CD14-positive monocyte (primary cell): ENCODE measurements around the gene PTGES3L. TPM values are rescaled to one million over a fixed set of nuclear protein-coding genes. Genes with fewer than 3 reads are reported as not detected.
A peak's percentile ranks its signal among the peaks of the same experiment; 100 is the strongest.
"Not testable (repeated sequence)": the region's sequence is repeated elsewhere in the genome, so short reads cannot be mapped to it uniquely, and the experiment has no call there.

ENCODE experiments used
- DNase-seq, 3 donors: peaks; one replicate each; pipeline ENCODE4 v3.0.0-alpha.2; 2011 to 2022
- H2AFZ ChIP-seq: 2 replicates; pipeline ENCODE4 v1.6.0; 2012; ENCODE audit warnings: mild to moderate bottlenecking, low read depth, low read length, inconsistent platforms; ENCODE audit not compliant: insufficient read depth, poor library complexity, severe bottlenecking
- H3K27ac ChIP-seq, 2 donors: 1 replicate in 1 of 2; 2 replicates in 1 of 2; pipeline ENCODE4 v1.5.1; 2012 to 2013; ENCODE audit warnings: low read length in 2 of 2, control low read depth in 1 of 2, inconsistent platforms in 1 of 2, low read depth in 1 of 2, mild to moderate bottlenecking in 1 of 2
- H3K27me3 ChIP-seq, 2 donors: one replicate each; pipeline versions ENCODE4 v1.6.0 to v1.6.1; 2011 to 2013; ENCODE audit warnings: low read length in 2 of 2; ENCODE audit not compliant: control insufficient read depth in 2 of 2, insufficient read depth in 2 of 2
- H3K36me3 ChIP-seq, 2 donors: replicated peaks in 1 of 2; 1 replicate in 1 of 2; 2 replicates in 1 of 2; pipeline versions ENCODE4 v1.5.1 to v1.6.1; 2012 to 2013; ENCODE audit warnings: low read length in 2 of 2, control low read depth in 1 of 2, inconsistent platforms in 1 of 2, mild to moderate bottlenecking in 1 of 2; ENCODE audit not compliant: insufficient read depth in 2 of 2, control insufficient read depth in 1 of 2
- H3K4me1 ChIP-seq, 2 donors: 1 replicate in 1 of 2; 2 replicates in 1 of 2; pipeline versions ENCODE4 v1.5.1 to v1.6.1; 2012 to 2013; ENCODE audit warnings: low read length in 2 of 2, control low read depth in 1 of 2, inconsistent platforms in 1 of 2, mild to moderate bottlenecking in 1 of 2, moderate library complexity in 1 of 2; ENCODE audit not compliant: insufficient read depth in 2 of 2, control insufficient read depth in 1 of 2
- H3K4me2 ChIP-seq: replicated peaks from 2 replicates; pipeline ENCODE3; 2012; ENCODE audit warnings: low read length, moderate library complexity, mild to moderate bottlenecking; ENCODE audit not compliant: poor library complexity, severe bottlenecking; ENCODE audit errors: extremely low read depth
- H3K4me3 ChIP-seq, 3 experiments: fragments of 200-600 bp in 1 of 3; sonication (generic) in 1 of 3; replicated peaks in 1 of 3; 1 replicate in 2 of 3; 2 replicates in 1 of 3; pipeline ENCODE4 v1.5.1; 2011 to 2013; ENCODE audit warnings: low read length in 3 of 3, mild to moderate bottlenecking in 3 of 3, control low read depth in 2 of 3, low read depth in 2 of 3, inconsistent platforms in 1 of 3, moderate library complexity in 1 of 3
- H3K79me2 ChIP-seq: 2 replicates; pipeline ENCODE4 v1.6.0; 2012; ENCODE audit warnings: mild to moderate bottlenecking, control low read depth, inconsistent platforms, low read length, moderate library complexity; ENCODE audit not compliant: insufficient read depth
- H3K9ac ChIP-seq: 2 replicates; pipeline ENCODE4 v1.6.0; 2017; ENCODE audit warnings: low read length, mild to moderate bottlenecking; ENCODE audit not compliant: insufficient read depth, poor library complexity, severe bottlenecking
- H3K9me3 ChIP-seq, 2 donors: replicated peaks in 1 of 2; 1 replicate in 1 of 2; 2 replicates in 1 of 2; pipeline versions ENCODE4 v1.5.1 to v1.6.1; 2012 to 2013; ENCODE audit warnings: low read length in 2 of 2, control low read depth in 1 of 2; ENCODE audit not compliant: control insufficient read depth in 1 of 2, insufficient read depth in 1 of 2
- H4K20me1 ChIP-seq: 2 replicates; pipeline ENCODE4 v1.6.0; 2012; ENCODE audit warnings: mild to moderate bottlenecking, low read length, control low read depth, moderate library complexity; ENCODE audit not compliant: insufficient read depth
- H3K27ac Mint-ChIP-seq, 7 donors: one replicate each; pipeline ENCODE4 v1.8.0; 2020; ENCODE audit warnings: mild to moderate bottlenecking in 7 of 7, mixed read lengths in 7 of 7, moderate library complexity in 6 of 7, inconsistent platforms in 2 of 7
- H3K27me3 Mint-ChIP-seq, 3 donors: one replicate each; pipeline ENCODE4 v1.8.0; 2021 to 2022; ENCODE audit warnings: low read depth in 3 of 3, mild to moderate bottlenecking in 3 of 3, mixed read lengths in 3 of 3, moderate library complexity in 3 of 3, inconsistent platforms in 1 of 3
- H3K36me3 Mint-ChIP-seq, 2 donors: one replicate each; pipeline ENCODE4 v1.8.0; 2020; ENCODE audit warnings: mixed read lengths in 2 of 2, inconsistent platforms in 1 of 2, mild to moderate bottlenecking in 1 of 2
- H3K4me1 Mint-ChIP-seq: one replicate; pipeline ENCODE4 v1.8.0; 2020; ENCODE audit warnings: mild to moderate bottlenecking, mixed read lengths
- H3K4me3 Mint-ChIP-seq, 2 donors: one replicate each; pipeline ENCODE4 v1.8.0; 2020; ENCODE audit warnings: mild to moderate bottlenecking in 2 of 2, mixed read lengths in 2 of 2, moderate library complexity in 1 of 2
- H3K9me3 Mint-ChIP-seq, 7 donors: one replicate each; pipeline ENCODE4 v1.8.0; 2020 to 2022; ENCODE audit warnings: mixed read lengths in 7 of 7, mild to moderate bottlenecking in 6 of 7, moderate library complexity in 6 of 7, inconsistent platforms in 2 of 7
- CTCF ChIP-seq: fragments of 200-600 bp; IDR thresholded peaks from one replicate; pipeline ENCODE4 v1.8.0; 2022; ENCODE audit warnings: antibody characterized with exemption, mild to moderate bottlenecking
- WGBS: methylation state at CpG from one replicate; pipeline ENCODE4 v1.1.5; 2013; ENCODE audit warnings: missing lambda C conversion rate; ENCODE audit not compliant: insufficient coverage; 5-methylcytosine and 5-hydroxymethylcytosine counted together
- intact Hi-C, 2 donors: fragments of 100-400 bp; cut with micrococcal nuclease; formaldehyde crosslinking; loops; one replicate each; pipeline versions ENCODE4 v1.15.0 to v1.15.1; 2023
- polyA plus RNA-seq, 3 donors: library from polyadenylated mRNA; depleted of rRNA in 1 of 3; unstranded in 2 of 3; stranded (reverse) in 1 of 3; fragments of 300-500 nt in 2 of 3; fragments of >200 nt in 1 of 3; fragmentation: Illumina TruSeq in 2 of 3; gene quantifications; 1 replicate in 2 of 3; 2 replicates in 1 of 3; pipeline ENCODE4 v1.2.3, GENCODE V29; 2012 to 2021

Gene PTGES3L
- polyA plus RNA-seq, 3 donors: 0.32 TPM; not detected in 2

- Histone ChIP-seq H3K4me2 (peak overlapping the region; percentile 90), H3K27me3 (no peaks in the 10 kb centered on the region), H2AFZ (peak overlapping the region; percentile 65), H3K4me1 (peaks cover 46 to 49% of the 10 kb centered on the region in 2 donors), H4K20me1 (peaks cover 39% of the 10 kb centered on the region), H3K9me3 (no peaks in the 10 kb centered on the region), H3K36me3 (peaks cover 27 to 50% of the 10 kb centered on the region in 2 donors), H3K9ac (no peak overlapping the region), H3K79me2 (peaks cover 33% of the 10 kb centered on the region), H3K4me3 (peak overlapping the region in 2 of 3 experiments; percentile 4 to 99), H3K27ac (peak overlapping the region; percentile 67 to 94)
- intact Hi-C loops: loop anchor here (5.0 to 10.0 kb wide), 3 partner anchors 153 to 430 kb away; partner anchors contain the start of genes AOC2 (in 2 of the 2) and MLX (in 1 of the 2)
- Mint-ChIP-seq H3K4me1 (peaks cover 45% of the 10 kb centered on the region), H3K36me3 (peaks cover 49 to 58% of the 10 kb centered on the region in 2 donors), H3K4me3 (peak overlapping the region; percentile 91 to 99), H3K27me3 (peaks cover 0 to 3% (median 0%) of the 10 kb centered on the region in 3 donors), H3K9me3 (no peaks in the 10 kb centered on the region), H3K27ac (peak overlapping the region; percentile 91 to 99 (median 99))
- no peak for TF ChIP-seq CTCF
- no CpG with 5 or more reads among the region's 5 CpGs for WGBS
- DNase-seq: no peak
Observed at GRCh38 chr17:42997390-42997983, 17.6 kb upstream of the PTGES3L start.

GRCh38 chr17:42993913-42994312 lies 14.0 kb upstream of the PTGES3L start:
- peaks cover 14% of the 10 kb centered on the region for H3K4me1 Mint-ChIP-seq
- not testable (repeated sequence) for H3K27me3 ChIP-seq, H2AFZ ChIP-seq, H3K9me3 Mint-ChIP-seq, H3K4me2 ChIP-seq, H3K27me3 Mint-ChIP-seq, H3K79me2 ChIP-seq, H3K4me3 Mint-ChIP-seq, DNase-seq, H3K4me3 ChIP-seq, H3K9me3 ChIP-seq, H3K27ac ChIP-seq, H3K9ac ChIP-seq
- Histone ChIP-seq H4K20me1 (peaks cover 10% of the 10 kb centered on the region), H3K36me3 (peaks cover 43 to 59% of the 10 kb centered on the region in 2 donors), H3K4me1 (peaks cover 10 to 13% of the 10 kb centered on the region in 2 donors)
- intact Hi-C loops: loop anchor here in 1 of 2 donors (10.0 kb wide), 1 partner anchor 149 kb away; the partner anchor contains the start of gene AOC2
- WGBS: no CpG with 5 or more reads among the region's 10 CpGs
- peaks cover 54 to 66% of the 10 kb centered on the region in 2 donors for H3K36me3 Mint-ChIP-seq
- H3K27ac Mint-ChIP-seq: peak overlapping the region in 1 of 7 donors; percentile 21
